Measurements from ENCODE around the gene ARHGAP24. TPM values are rescaled to one million over a fixed set of nuclear protein-coding genes. Genes with fewer than 3 reads are reported as not detected.

The ARHGAP24 gene
- total and polyA plus RNA-seq, 2 experiments from 2014 or later, result 5.1 to 8.6 TPM

DNA sequence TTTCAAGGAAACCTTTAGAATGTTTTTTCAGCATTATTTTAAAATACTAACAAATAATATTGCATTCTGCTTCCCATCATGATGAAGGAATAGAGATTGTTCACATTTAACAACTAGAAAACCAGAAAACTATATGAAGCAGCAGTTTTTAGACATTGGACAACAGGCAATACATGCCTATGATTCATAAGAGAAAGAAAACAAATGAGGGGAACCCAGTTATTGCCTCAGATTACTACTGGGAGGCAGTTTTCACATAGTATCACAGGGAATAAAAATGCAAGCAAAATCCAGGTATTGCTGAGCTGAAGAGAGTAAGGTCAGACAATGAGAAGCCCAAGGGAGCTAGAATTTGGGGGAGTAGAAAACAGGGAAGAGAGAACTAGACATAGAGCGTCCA lies 511.3 kb downstream of the ARHGAP24 start:
- no peaks in the 10 kb centered on the region for H3K27me3 ChIP-seq
- no peaks in the 10 kb centered on the region for H3K4me1 ChIP-seq (ENCODE audit: low read depth)
- no peak overlapping the region for H3K27ac ChIP-seq
- H3K9me3 ChIP-seq (ENCODE audit: low read depth), result no peaks in the 10 kb centered on the region
- no peaks in the 10 kb centered on the region for H3K36me3 ChIP-seq
- no peak for TF ChIP-seq CTCF (IDR thresholded peaks at IDR 0.05; ENCODE audit: low read depth, low read length)
- H3K4me3 ChIP-seq, result no peak overlapping the region
- DNase-seq (ENCODE audit: low read depth in 1 of 2, low spot score in 1 of 2), result no peak

- no peaks in the 10 kb centered on the region for H3K4me1 ChIP-seq (ENCODE audit: low read depth)
- no peak for DNase-seq (ENCODE audit: low read depth in 1 of 2, low spot score in 1 of 2)
- no peaks in the 10 kb centered on the region for H3K36me3 ChIP-seq
- no peak overlapping the region for H3K27ac ChIP-seq
- H3K9me3 ChIP-seq (ENCODE audit: low read depth), result no peaks in the 10 kb centered on the region
- TF ChIP-seq CTCF (IDR thresholded peaks at IDR 0.05; ENCODE audit: low read depth, low read length), result no peak
- H3K27me3 ChIP-seq, result no peaks in the 10 kb centered on the region
- no peak overlapping the region for H3K4me3 ChIP-seq
Observed at GRCh38 chr4:85993641-85994040, 518.7 kb downstream of the ARHGAP24 start.

DNA sequence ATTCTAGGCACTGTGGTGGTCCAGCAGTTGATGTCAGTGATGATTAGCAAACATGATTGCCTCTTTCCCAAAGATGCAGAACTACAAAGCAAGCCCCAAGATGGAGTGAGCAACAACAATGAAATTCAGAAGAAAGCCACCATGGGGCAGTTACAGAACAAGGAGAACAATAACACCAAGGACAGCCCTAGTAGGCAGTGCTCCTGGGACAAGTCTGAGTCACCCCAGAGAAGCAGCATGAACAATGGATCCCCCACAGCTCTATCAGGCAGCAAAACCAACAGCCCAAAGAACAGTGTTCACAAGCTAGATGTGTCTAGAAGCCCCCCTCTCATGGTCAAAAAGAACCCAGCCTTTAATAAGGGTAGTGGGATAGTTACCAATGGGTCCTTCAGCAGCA lies 519.6 kb downstream of the ARHGAP24 start:
- peak in 1 of 2 donors; percentile 16 for DNase-seq (ENCODE audit: low read depth in 1 of 2, low spot score in 1 of 2)
- H3K4me1 ChIP-seq (ENCODE audit: low read depth), result no peaks in the 10 kb centered on the region
- no peaks in the 10 kb centered on the region for H3K9me3 ChIP-seq (ENCODE audit: low read depth)
- no peak overlapping the region for H3K27ac ChIP-seq
- H3K27me3 ChIP-seq, result no peaks in the 10 kb centered on the region
- no peak for TF ChIP-seq CTCF (IDR thresholded peaks at IDR 0.05; ENCODE audit: low read depth, low read length)
- H3K4me3 ChIP-seq, result no peak overlapping the region
- H3K36me3 ChIP-seq, result no peaks in the 10 kb centered on the region

- H3K27ac ChIP-seq, result no peak overlapping the region
Observed at GRCh38 chr4:85995361-85995760, 520.4 kb downstream of the ARHGAP24 start.

DNA sequence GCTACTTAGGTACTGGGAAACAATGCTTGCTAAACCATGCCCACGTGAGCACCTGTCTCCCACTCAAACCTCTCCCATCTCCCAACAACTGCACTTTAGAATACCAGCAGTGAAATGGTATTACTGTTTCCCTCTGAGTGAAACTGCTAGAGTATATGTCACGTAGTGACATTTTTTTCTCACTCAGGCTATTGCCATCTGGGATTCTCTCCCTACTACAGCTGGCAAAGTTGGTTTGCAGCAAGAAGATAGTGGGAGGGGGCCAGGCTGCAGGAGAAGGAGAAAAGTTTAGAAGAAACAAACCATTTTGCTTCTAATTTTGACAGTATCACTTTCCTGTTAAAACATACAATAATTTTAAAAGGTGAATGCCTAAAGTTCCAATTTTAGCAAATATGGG lies 526.6 kb downstream of the ARHGAP24 start:
- H3K36me3 ChIP-seq, result no peaks in the 10 kb centered on the region
- TF ChIP-seq CTCF (IDR thresholded peaks at IDR 0.05; ENCODE audit: low read depth, low read length), result no peak
- no peaks in the 10 kb centered on the region for H3K9me3 ChIP-seq (ENCODE audit: low read depth)
- no peak overlapping the region for H3K4me3 ChIP-seq
- no peak overlapping the region for H3K27ac ChIP-seq
- no peaks in the 10 kb centered on the region for H3K27me3 ChIP-seq
- peaks cover 4% of the 10 kb centered on the region for H3K4me1 ChIP-seq (ENCODE audit: low read depth)
- no peak for DNase-seq (ENCODE audit: low read depth in 1 of 2, low spot score in 1 of 2)

More at GRCh38 chr4:85995361-85995760, 520.4 kb downstream of the ARHGAP24 start:
- H3K27me3 ChIP-seq, result no peaks in the 10 kb centered on the region
- no peaks in the 10 kb centered on the region for H3K9me3 ChIP-seq (ENCODE audit: low read depth)
- no peak overlapping the region for H3K4me3 ChIP-seq
- no peaks in the 10 kb centered on the region for H3K36me3 ChIP-seq
- H3K4me1 ChIP-seq (ENCODE audit: low read depth), result peaks cover 4% of the 10 kb centered on the region
- no peak for TF ChIP-seq CTCF (IDR thresholded peaks at IDR 0.05; ENCODE audit: low read depth, low read length)
- DNase-seq (ENCODE audit: low read depth in 1 of 2, low spot score in 1 of 2), result no peak

DNA sequence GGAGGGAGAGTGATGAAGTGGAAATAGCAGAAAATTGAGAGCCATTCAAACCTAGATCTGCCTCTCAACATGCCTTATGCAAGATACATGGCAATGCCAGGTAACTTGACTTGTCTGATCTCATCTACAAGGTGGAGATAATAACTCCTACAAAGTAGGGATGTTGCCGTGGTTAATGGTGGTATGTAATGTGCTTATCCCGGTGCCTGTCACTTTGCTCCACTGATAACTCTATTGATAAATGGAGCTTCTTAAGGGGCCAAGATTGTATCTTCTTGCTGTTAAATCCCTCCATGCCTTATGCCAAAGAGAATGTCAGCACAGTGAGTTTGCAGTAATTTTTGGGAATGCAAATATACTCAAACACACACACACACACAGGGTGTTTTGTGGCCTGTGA lies 529.1 kb downstream of the ARHGAP24 start:
- DNase-seq (ENCODE audit: low read depth in 1 of 2, low spot score in 1 of 2), result no peak
- H3K9me3 ChIP-seq (ENCODE audit: low read depth), result no peaks in the 10 kb centered on the region
- peaks cover 5% of the 10 kb centered on the region for H3K4me1 ChIP-seq (ENCODE audit: low read depth)
- TF ChIP-seq CTCF (IDR thresholded peaks at IDR 0.05; ENCODE audit: low read depth, low read length), result no peak
- no peak overlapping the region for H3K4me3 ChIP-seq
- no peaks in the 10 kb centered on the region for H3K36me3 ChIP-seq
- no peak overlapping the region for H3K27ac ChIP-seq
- H3K27me3 ChIP-seq, result no peaks in the 10 kb centered on the region
